T-helper 1 cell treated with Interleukin-12 subunit alpha and Interleukin-12 subunit beta and Interleukin-4 antibody, amounts not matched to agents 30 μg/mL and 1 μg/mL, for 36 hours (primary cell): ENCODE measurements around the gene CTNND2.

Experiments used
- H3K27ac Mint-ChIP-seq: one replicate; pipeline ENCODE4 v1.8.0; 2021; ENCODE audit warnings: mild to moderate bottlenecking, mixed read lengths
- H3K27me3 Mint-ChIP-seq: one replicate; pipeline ENCODE4 v1.8.0; 2021; ENCODE audit warnings: low read depth, mixed read lengths
- H3K36me3 Mint-ChIP-seq: one replicate; pipeline ENCODE4 v1.8.0; 2021; ENCODE audit warnings: low read depth, mixed read lengths
- H3K4me1 Mint-ChIP-seq: one replicate; pipeline ENCODE4 v1.8.0; 2021; ENCODE audit warnings: low read depth, mixed read lengths
- H3K4me3 Mint-ChIP-seq: one replicate; pipeline ENCODE4 v1.8.0; 2021; ENCODE audit warnings: mild to moderate bottlenecking, moderate library complexity, mixed read lengths
- H3K9me3 Mint-ChIP-seq: one replicate; pipeline ENCODE4 v1.8.0; 2021; ENCODE audit warnings: mixed read lengths

The CTNND2 gene

GRCh38 chr5:11273180-11273903 lies 630.9 kb downstream of the CTNND2 start:
- no peaks in the 10 kb centered on the region for H3K27me3 Mint-ChIP-seq
- H3K4me1 Mint-ChIP-seq = no peaks in the 10 kb centered on the region
- H3K4me3 Mint-ChIP-seq = no peak overlapping the region
- no peaks in the 10 kb centered on the region for H3K9me3 Mint-ChIP-seq
- H3K36me3 Mint-ChIP-seq = no peaks in the 10 kb centered on the region
- H3K27ac Mint-ChIP-seq = no peak overlapping the region

GRCh38 chr5:11269515-11269914 lies 634.7 kb downstream of the CTNND2 start:
- H3K36me3 Mint-ChIP-seq = no peaks in the 10 kb centered on the region
- no peaks in the 10 kb centered on the region for H3K9me3 Mint-ChIP-seq
- H3K27me3 Mint-ChIP-seq = no peaks in the 10 kb centered on the region

GRCh38 chr5:11268891-11269290 lies 635.4 kb downstream of the CTNND2 start:
- Mint-ChIP-seq H3K36me3 (no peaks in the 10 kb centered on the region), H3K4me3 (no peak overlapping the region)

More at GRCh38 chr5:11269515-11269914, 634.7 kb downstream of the CTNND2 start:
- Mint-ChIP-seq H3K4me1 (no peaks in the 10 kb centered on the region), H3K4me3 (no peak overlapping the region), H3K27ac (no peak overlapping the region)

GRCh38 chr5:11266331-11266730 lies 637.9 kb downstream of the CTNND2 start:
- no peak overlapping the region for H3K4me3 Mint-ChIP-seq
- H3K36me3 Mint-ChIP-seq = no peaks in the 10 kb centered on the region
- H3K27ac Mint-ChIP-seq = no peak overlapping the region
- no peaks in the 10 kb centered on the region for H3K4me1 Mint-ChIP-seq
- H3K27me3 Mint-ChIP-seq = no peaks in the 10 kb centered on the region
- no peaks in the 10 kb centered on the region for H3K9me3 Mint-ChIP-seq

More at GRCh38 chr5:11268891-11269290, 635.4 kb downstream of the CTNND2 start:
- Mint-ChIP-seq H3K27ac (no peak overlapping the region), H3K9me3 (no peaks in the 10 kb centered on the region), H3K4me1 (no peaks in the 10 kb centered on the region), H3K27me3 (no peaks in the 10 kb centered on the region)

- no peaks in the 10 kb centered on the region for H3K36me3 Mint-ChIP-seq
- no peaks in the 10 kb centered on the region for H3K9me3 Mint-ChIP-seq
- H3K4me3 Mint-ChIP-seq = no peak overlapping the region
- no peak overlapping the region for H3K27ac Mint-ChIP-seq
- H3K27me3 Mint-ChIP-seq = no peaks in the 10 kb centered on the region
- H3K4me1 Mint-ChIP-seq = no peaks in the 10 kb centered on the region
Measured at GRCh38 chr5:11261241-11261640, 643.0 kb downstream of the CTNND2 start.

- H3K4me1 Mint-ChIP-seq = no peaks in the 10 kb centered on the region
- no peaks in the 10 kb centered on the region for H3K27me3 Mint-ChIP-seq
- no peaks in the 10 kb centered on the region for H3K36me3 Mint-ChIP-seq
- H3K27ac Mint-ChIP-seq = no peak overlapping the region
- H3K4me3 Mint-ChIP-seq = no peak overlapping the region
- no peaks in the 10 kb centered on the region for H3K9me3 Mint-ChIP-seq
Measured at GRCh38 chr5:11258001-11258400, 646.2 kb downstream of the CTNND2 start.

GRCh38 chr5:11252523-11252922 lies 651.7 kb downstream of the CTNND2 start:
- no peaks in the 10 kb centered on the region for H3K4me1 Mint-ChIP-seq
- no peaks in the 10 kb centered on the region for H3K9me3 Mint-ChIP-seq
- peaks cover 4% of the 10 kb centered on the region for H3K27me3 Mint-ChIP-seq
- no peak overlapping the region for H3K4me3 Mint-ChIP-seq
- H3K36me3 Mint-ChIP-seq = no peaks in the 10 kb centered on the region
- H3K27ac Mint-ChIP-seq = no peak overlapping the region

- Mint-ChIP-seq H3K27ac (no peak overlapping the region), H3K4me3 (no peak overlapping the region), H3K9me3 (no peaks in the 10 kb centered on the region), H3K4me1 (no peaks in the 10 kb centered on the region), H3K27me3 (peaks cover 4% of the 10 kb centered on the region), H3K36me3 (no peaks in the 10 kb centered on the region)
Measured at GRCh38 chr5:11252075-11252474, 652.2 kb downstream of the CTNND2 start.

GRCh38 chr5:11251247-11251646 lies 653.0 kb downstream of the CTNND2 start:
- Mint-ChIP-seq H3K4me3 (no peak overlapping the region), H3K27ac (no peak overlapping the region), H3K9me3 (no peaks in the 10 kb centered on the region), H3K27me3 (peaks cover 4% of the 10 kb centered on the region), H3K36me3 (no peaks in the 10 kb centered on the region), H3K4me1 (no peaks in the 10 kb centered on the region)

GRCh38 chr5:11248966-11249365 lies 655.3 kb downstream of the CTNND2 start:
- Mint-ChIP-seq H3K9me3 (no peaks in the 10 kb centered on the region), H3K4me3 (no peak overlapping the region), H3K36me3 (no peaks in the 10 kb centered on the region), H3K27ac (no peak overlapping the region), H3K4me1 (no peaks in the 10 kb centered on the region), H3K27me3 (peaks cover 4% of the 10 kb centered on the region)

GRCh38 chr5:11247224-11247623 lies 657.0 kb downstream of the CTNND2 start:
- Mint-ChIP-seq H3K27me3 (peaks cover 4% of the 10 kb centered on the region), H3K4me3 (no peak overlapping the region), H3K9me3 (no peaks in the 10 kb centered on the region), H3K36me3 (no peaks in the 10 kb centered on the region), H3K4me1 (no peaks in the 10 kb centered on the region), H3K27ac (no peak overlapping the region)

GRCh38 chr5:11240293-11241190 lies 663.7 kb downstream of the CTNND2 start:
- Mint-ChIP-seq H3K9me3 (peaks cover 11% of the 10 kb centered on the region), H3K27me3 (no peaks in the 10 kb centered on the region), H3K36me3 (no peaks in the 10 kb centered on the region), H3K4me1 (no peaks in the 10 kb centered on the region), H3K27ac (no peak overlapping the region), H3K4me3 (no peak overlapping the region)

GRCh38 chr5:11239261-11240015 lies 664.8 kb downstream of the CTNND2 start:
- H3K27me3 Mint-ChIP-seq = no peaks in the 10 kb centered on the region
- no peak overlapping the region for H3K4me3 Mint-ChIP-seq
- H3K9me3 Mint-ChIP-seq = peaks cover 11% of the 10 kb centered on the region
- H3K27ac Mint-ChIP-seq = no peak overlapping the region
- peaks cover 5% of the 10 kb centered on the region for H3K4me1 Mint-ChIP-seq
- no peaks in the 10 kb centered on the region for H3K36me3 Mint-ChIP-seq

- H3K9me3 Mint-ChIP-seq = peaks cover 15% of the 10 kb centered on the region
- H3K4me1 Mint-ChIP-seq = peaks cover 7% of the 10 kb centered on the region
- H3K36me3 Mint-ChIP-seq = no peaks in the 10 kb centered on the region
- H3K27ac Mint-ChIP-seq = peak overlapping the region; percentile 8
- no peak overlapping the region for H3K4me3 Mint-ChIP-seq
- no peaks in the 10 kb centered on the region for H3K27me3 Mint-ChIP-seq
Measured at GRCh38 chr5:11234501-11234911, 669.7 kb downstream of the CTNND2 start.
